Adrenal gland (tissue), 12 donors: ENCODE results near the gene PRDM16. TPM values are rescaled to one million over a fixed set of nuclear protein-coding genes. Genes with fewer than 3 reads are reported as not detected.

Experiments used
- DNase-seq, 7 donors: peaks; one replicate each; pipeline ENCODE4 v3.0.0-alpha.2; 2019 to 2020
- H3K27ac ChIP-seq, 5 donors: fragments of 200-600 bp; sonication (generic) in 4 of 5; 1 replicate in 3 of 5; 2 replicates in 2 of 5; pipeline versions ENCODE4 v1.5.1 to v1.8.0; 2016 to 2020; ENCODE audit warnings: mild to moderate bottlenecking in 1 of 5
- H3K27me3 ChIP-seq: fragments of 200-600 bp; 2 replicates; pipeline ENCODE4 v1.8.0; 2021
- H3K36me3 ChIP-seq, 2 donors: fragments of 200-600 bp; replicated peaks in 1 of 2; 1 replicate in 1 of 2; 2 replicates in 1 of 2; pipeline versions ENCODE4 v1.5.1 to v1.8.0; 2018 to 2022
- H3K4me1 ChIP-seq, 2 donors: fragments of 200-600 bp; replicated peaks in 1 of 2; 1 replicate in 1 of 2; 2 replicates in 1 of 2; pipeline versions ENCODE4 v1.5.1 to v1.8.0; 2018 to 2021
- H3K4me3 ChIP-seq, 4 donors: fragments of 200-600 bp; sonication (generic) in 3 of 4; one replicate each; pipeline ENCODE4 v1.5.1; 2016 to 2018
- H3K9me3 ChIP-seq, 3 donors: fragments of 200-600 bp; sonication (generic) in 1 of 3; replicated peaks in 1 of 3; 1 replicate in 2 of 3; 2 replicates in 1 of 3; pipeline versions ENCODE4 v1.5.1 to v1.8.0; 2016 to 2021
- CTCF ChIP-seq, 6 experiments: fragments of 450-650 bp in 4 of 6; fragments of 200-600 bp in 2 of 6; sonication (generic) in 1 of 6; IDR thresholded peaks; 1 replicate in 5 of 6; 2 replicates in 1 of 6; pipeline versions ENCODE4 v1.5.1 to v1.8.0; 2016 to 2021; ENCODE audit warnings: antibody characterized with exemption in 6 of 6, mild to moderate bottlenecking in 2 of 6, moderate library complexity in 1 of 6
- POLR2A ChIP-seq, 2 donors: fragments of 450-650 bp; IDR thresholded peaks; one replicate each; pipeline ENCODE4 v1.6.1; 2017; ENCODE audit warnings: antibody characterized with exemption in 2 of 2, mild to moderate bottlenecking in 2 of 2, moderate library complexity in 1 of 2
- WGBS, 4 donors: extraction: QIAGEN DNeasy Blood & Tissue Kit in 2 of 4; methylation state at CpG; one replicate each; pipeline versions ENCODE4 v1.1.5 to v1.1.7; 2013 to 2017; 5-methylcytosine and 5-hydroxymethylcytosine counted together
- intact Hi-C, 2 donors: fragments of 100-400 bp; cut with DNase I; formaldehyde crosslinking; loops; one replicate each; pipeline versions ENCODE4 v1.14.1 to v1.15.0; 2022 to 2023
- polyA plus RNA-seq, 3 donors: library from polyadenylated mRNA; stranded (reverse); fragments of 200-250 nt in 2 of 3; fragments of 350-450 nt in 1 of 3; fragmentation: Illumina TruSeq in 1 of 3; extraction: RNeasy Lipid Tissue Mini Kit (QIAGEN cat#74804) in 1 of 3; gene quantifications; one replicate each; pipeline ENCODE4 v1.2.3, GENCODE V29; 2013 to 2014
- total RNA-seq, 9 donors: library from RNA; depleted of rRNA in 4 of 9; stranded (reverse); fragments of >200 nt in 4 of 9; fragments of 120-200 nt in 1 of 9; fragmentation: NEBNext Ultra II Directional in 1 of 9; extraction: Animal tissue kit (Norgen Biotek cat#: 25700) in 1 of 9; gene quantifications; one replicate each; pipeline versions ENCODE4 v1.1.0 to v1.2.4, GENCODE V29; 2013 to 2023
- donor health status: healthy with polysubstance abuse.
- donor health status: Bipolar disorder and iron deficiency.
- donor health status: DM: yes; HTN: yes; CAD: no.
- donor health status: DM: no; HTN: no; CAD: no.
- donor health status: DM: no; HTN: no; CAD: no.
- donor health status: DM: yes; HTN: yes; CAD: no.

PRDM16 gene
- total and polyA plus RNA-seq, 12 donors = 0.04 to 2.8 (median 0.61) TPM; not detected in 1

- intact Hi-C loops = no loop called here
- H3K36me3 ChIP-seq = no peaks in the 10 kb centered on the region
- DNase-seq = no peak
- H3K27me3 ChIP-seq = peaks cover 8% of the 10 kb centered on the region
- H3K9me3 ChIP-seq = no peaks in the 10 kb centered on the region
- no peak overlapping the region for H3K27ac ChIP-seq
- WGBS, 4 donors = 75 to 86% (median 82%) methylated on average over 12 of the region's 12 CpGs
- H3K4me1 ChIP-seq = no peaks in the 10 kb centered on the region
- H3K4me3 ChIP-seq = no peak overlapping the region
- TF ChIP-seq CTCF (IDR thresholded peaks at IDR 0.05) = no peak
- no peak for TF ChIP-seq POLR2A (IDR thresholded peaks at IDR 0.05)
Measured at GRCh38 chr1:3377166-3377565, 308.2 kb downstream of the PRDM16 start.

GRCh38 chr1:3377604-3378279 lies 308.7 kb downstream of the PRDM16 start:
- peaks cover 8% of the 10 kb centered on the region for H3K27me3 ChIP-seq
- WGBS, 4 donors = 85 to 91% (median 89%) methylated on average over 19 to 24 of the region's 24 CpGs

GRCh38 chr1:3378411-3379208 lies 309.6 kb downstream of the PRDM16 start:
- H3K4me1 ChIP-seq = no peaks in the 10 kb centered on the region
- no peak for TF ChIP-seq POLR2A (IDR thresholded peaks at IDR 0.05)
- TF ChIP-seq CTCF (IDR thresholded peaks at IDR 0.05) = no peak
- intact Hi-C loops = no loop called here
- H3K27me3 ChIP-seq = peaks cover 8% of the 10 kb centered on the region
- 87 to 96% (median 93%) methylated on average over 9 to 17 of the region's 17 CpGs for WGBS, 4 donors
- H3K4me3 ChIP-seq = no peak overlapping the region
- H3K27ac ChIP-seq = no peak overlapping the region
- DNase-seq = no peak
- H3K9me3 ChIP-seq = no peaks in the 10 kb centered on the region
- H3K36me3 ChIP-seq = no peaks in the 10 kb centered on the region

More at GRCh38 chr1:3377604-3378279, 308.7 kb downstream of the PRDM16 start:
- intact Hi-C loops = no loop called here
- Histone ChIP-seq H3K4me1 (no peaks in the 10 kb centered on the region), H3K4me3 (no peak overlapping the region), H3K27ac (no peak overlapping the region), H3K36me3 (no peaks in the 10 kb centered on the region), H3K9me3 (no peaks in the 10 kb centered on the region)
- no peak for DNase-seq
- TF ChIP-seq CTCF (IDR thresholded peaks at IDR 0.05) = no peak
- TF ChIP-seq POLR2A (IDR thresholded peaks at IDR 0.05) = no peak

GRCh38 chr1:3379934-3380333 lies 310.9 kb downstream of the PRDM16 start:
- no peaks in the 10 kb centered on the region for H3K36me3 ChIP-seq
- H3K27ac ChIP-seq = no peak overlapping the region
- no peak for DNase-seq
- H3K9me3 ChIP-seq = no peaks in the 10 kb centered on the region
- WGBS, 4 donors = 73 to 93% (median 81%) methylated on average over 5 to 6 of the region's 6 CpGs; no CpG with 5 or more reads in 1 of the 4 donors
- no peaks in the 10 kb centered on the region for H3K4me1 ChIP-seq
- TF ChIP-seq CTCF (IDR thresholded peaks at IDR 0.05) (no peak), POLR2A (IDR thresholded peaks at IDR 0.05) (no peak)
- H3K27me3 ChIP-seq = peaks cover 4% of the 10 kb centered on the region
- intact Hi-C loops = no loop called here
- H3K4me3 ChIP-seq = no peak overlapping the region
